NAMALWA (cell line): ENCODE results near the gene XRRA1.

Source experiments
- DNase-seq: peaks from one replicate; pipeline ENCODE4 v3.0.0-alpha.2; 2015; ENCODE audit warnings: low spot score

XRRA1 gene

DNA sequence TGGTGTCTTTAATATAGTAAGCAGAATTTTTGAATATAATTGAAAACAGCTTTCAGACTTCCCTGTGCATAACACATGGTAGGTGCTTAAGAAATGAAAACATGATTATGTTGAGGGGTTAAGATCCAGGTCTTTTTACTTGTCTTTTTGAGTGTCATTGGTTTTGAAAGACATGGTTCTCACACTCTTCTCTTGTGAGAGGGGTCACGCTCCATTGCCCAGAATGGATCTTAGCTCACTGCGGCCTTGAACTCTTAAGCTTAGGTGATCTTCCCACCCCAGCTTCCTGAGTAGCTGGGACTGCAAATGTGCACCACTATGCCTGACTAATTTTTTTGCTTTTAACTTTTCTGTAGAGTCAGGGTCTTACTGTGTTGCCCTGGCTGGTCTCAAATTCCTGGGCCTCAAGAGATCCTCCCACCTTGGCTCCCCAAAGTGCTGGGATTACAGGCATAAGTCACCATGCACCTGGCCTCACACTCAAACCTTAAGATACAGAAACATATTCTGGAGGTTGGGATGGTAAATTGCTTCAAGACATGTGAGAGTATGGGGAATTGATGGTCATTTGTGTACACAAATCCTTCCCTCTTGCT is 1.6 kb upstream of the XRRA1 start:
- peak; percentile 61 for DNase-seq

DNA sequence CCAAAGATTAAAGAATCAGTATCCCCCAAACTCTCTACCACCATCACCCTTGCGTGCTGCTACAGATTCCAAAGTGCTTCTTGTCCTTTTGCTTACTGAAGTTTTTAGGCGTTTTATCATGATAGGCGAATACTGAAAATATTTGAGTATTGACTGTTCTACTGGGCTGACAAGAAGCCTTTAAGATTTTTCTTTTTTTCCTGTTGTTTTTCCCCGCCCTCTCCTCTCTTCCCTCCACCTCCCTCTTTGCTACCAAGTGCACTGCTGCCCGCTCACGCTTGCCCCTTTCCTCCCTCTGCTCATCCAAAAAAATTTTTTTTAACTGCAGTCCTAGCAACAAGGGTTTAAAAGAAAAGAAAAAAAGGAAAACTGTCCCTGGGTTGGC is 854 bp upstream of the XRRA1 start:
- DNase-seq = no peak

DNA sequence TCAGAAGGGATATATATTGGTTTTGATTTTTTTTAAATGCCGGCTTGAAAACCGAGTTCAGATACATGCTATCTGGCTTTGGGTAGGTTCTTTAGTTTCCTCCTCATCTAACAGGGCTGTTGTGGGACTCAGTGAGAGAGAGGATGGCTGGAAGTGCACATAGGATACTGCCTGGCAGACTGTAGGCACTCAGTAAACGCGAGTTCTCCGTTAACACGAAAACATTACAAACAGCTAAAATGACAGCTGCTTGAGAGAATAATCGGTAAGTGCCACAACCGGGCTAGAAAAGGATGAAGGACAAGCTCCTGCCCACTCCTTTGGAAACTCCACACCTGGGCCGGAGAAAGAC is 369 bp downstream of the XRRA1 start:
- DNase-seq = no peak

DNA sequence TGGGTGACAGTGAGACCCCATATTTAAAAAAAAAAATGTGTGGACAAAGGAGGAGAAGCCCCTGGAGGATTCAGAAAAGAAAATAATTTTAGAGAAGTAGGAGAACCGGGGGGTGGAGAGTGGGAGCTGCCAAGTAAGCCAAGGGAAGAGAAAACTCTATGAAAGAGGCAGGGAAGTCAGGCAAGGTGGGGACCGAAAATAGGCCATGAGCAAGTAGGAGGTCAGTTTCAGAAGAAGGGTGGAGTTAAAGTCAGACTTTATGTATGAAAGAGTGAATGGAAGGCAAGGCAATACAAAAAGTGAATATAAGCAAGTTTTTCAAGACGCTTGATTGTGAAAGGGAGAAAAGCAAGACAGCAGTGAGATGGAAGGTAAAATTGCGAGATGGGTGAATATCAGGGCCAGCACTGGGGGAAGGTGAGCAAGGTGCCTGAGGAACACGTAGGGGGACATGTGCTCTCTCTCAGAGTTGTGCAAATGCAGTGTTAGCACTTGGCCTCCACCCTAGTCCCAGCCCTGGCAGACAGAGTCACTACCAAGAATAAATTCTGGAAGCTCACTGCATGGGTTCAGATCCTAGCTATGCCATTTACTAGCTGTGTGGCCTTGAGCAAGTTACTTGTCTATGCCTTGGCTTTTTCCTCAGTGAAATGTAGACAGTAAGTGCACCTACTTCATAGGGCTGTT is 6.7 kb downstream of the XRRA1 start:
- DNase-seq = no peak

DNA sequence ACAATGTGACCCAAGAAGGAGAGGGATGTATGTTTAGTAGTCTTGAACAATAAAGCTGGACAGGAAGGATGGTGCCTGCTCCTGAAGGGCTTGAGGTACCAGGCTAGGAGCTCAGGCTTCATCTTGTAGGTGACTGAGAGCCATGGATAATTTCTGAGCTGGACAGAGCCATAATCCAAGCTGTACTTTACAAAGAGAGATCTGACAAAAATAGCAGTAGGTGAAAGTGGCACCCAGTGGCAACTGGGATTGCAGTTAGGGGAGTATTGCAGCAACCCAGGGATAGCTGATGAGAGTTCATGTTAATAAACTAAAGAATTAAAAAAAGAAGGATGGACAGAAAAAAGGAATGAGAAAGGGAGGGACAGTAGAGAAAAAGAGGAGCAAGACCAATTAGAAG is 7.4 kb downstream of the XRRA1 start:
- DNase-seq = no peak

DNA sequence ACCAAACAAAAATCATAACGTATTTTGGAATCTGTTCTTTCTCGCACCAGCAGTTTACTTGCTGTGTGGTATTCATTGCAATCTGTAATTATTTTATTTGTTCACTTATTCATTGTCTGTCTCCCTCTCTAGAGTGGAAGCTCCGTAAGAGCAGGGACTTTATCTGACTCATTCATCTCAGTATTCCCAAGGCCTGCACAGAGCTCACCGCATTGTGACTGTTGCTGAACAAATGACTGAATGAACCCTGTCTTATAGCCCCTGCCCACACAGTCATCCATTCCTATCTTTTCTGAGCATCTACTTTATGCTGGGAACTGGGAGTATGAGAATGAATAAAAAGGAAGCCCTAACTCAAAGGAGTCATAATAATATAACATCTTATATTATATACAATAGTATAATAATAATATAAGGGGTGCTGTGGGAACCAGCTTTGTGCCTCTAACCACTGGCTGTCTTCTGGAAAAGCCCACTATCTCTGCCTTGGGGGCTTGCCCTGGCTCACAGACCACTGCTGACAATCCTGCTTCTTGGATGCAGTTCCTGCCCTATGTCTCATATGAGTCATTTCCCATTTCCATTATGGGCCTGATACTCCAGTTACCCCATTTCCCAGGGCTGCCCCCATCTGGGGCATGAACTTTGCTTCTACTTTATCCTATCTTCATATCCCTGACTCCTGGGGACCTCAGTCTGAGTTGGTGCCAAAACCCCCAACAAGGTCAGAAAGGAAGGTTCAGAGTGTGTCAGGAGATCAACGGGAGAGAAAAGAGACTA is 11.0 kb downstream of the XRRA1 start:
- no peak for DNase-seq

DNA sequence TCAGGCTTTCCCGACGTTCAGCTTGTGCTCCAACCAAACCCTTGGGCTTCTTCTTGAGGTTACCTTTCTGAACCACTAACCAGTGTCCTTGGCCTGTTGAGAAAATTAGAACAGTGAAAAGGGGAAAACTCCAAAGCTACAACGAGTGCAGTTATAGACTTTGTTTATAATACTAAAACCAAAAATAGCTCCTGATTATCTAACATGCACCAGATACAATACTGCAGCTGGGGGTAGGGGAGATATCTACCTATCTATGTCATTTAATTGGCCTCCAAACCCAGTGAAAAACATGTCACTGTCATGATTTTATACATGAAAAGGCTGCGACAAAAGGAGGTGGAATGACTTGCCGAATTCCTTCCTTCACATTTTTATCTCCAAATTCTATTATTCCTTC is 11.9 kb downstream of the XRRA1 start:
- DNase-seq = no peak

DNA sequence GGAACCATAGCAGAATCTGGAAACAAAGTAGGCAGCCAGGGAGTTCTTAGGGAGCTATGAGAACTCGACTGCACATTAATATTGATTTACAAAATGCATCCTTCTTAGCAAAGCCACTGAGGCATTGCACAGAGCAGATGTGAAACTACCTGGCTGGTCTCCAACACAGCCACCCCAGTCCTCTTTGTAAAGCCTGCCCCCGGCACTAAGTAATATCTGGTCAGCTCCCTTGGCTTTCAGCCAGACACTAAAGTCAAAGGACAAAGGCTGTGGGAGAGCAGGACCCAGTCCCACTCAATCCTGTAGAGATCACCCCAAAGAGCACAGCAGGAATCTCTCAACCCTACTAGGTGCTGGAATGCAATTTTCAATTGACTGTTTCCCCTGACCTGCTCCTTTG is 12.8 kb downstream of the XRRA1 start:
- no peak for DNase-seq

DNA sequence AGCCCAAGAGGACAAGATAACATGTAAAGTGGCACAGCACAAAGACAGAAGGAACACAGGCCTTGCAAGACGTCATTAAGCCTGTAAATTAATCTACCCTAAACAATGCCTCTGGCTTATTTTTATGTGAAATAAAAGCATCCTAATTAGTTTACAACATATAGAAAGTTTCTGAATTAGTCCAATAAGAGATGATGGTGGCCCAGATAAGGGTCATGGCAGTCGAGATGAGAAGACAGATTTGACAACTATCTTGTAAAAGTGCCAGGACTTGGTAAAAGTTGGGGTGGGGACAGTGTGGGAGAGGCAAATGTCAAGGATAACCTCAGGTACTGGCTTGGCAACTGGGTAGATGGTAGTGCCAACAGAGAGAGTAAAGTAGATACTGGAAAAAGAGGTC is 13.6 kb downstream of the XRRA1 start:
- no peak for DNase-seq

DNA sequence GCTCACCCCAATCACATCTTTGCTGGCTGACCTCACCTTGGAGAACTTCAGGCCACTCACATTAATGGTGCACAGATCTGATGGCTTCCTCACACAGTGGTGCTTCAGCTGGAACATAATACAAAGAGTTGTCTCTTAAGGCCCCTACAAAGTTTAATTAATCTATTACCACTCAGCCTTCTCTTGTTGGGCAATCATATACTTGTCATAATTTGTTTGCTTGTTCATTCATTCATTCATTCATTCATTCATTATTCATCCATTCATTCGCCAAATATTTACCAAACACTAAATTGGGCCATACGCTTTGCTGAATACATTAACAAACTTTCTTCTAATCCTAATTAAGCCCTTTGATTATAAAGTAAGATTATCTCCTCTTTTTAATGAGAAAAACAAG is 15.1 kb downstream of the XRRA1 start:
- no peak for DNase-seq

DNA sequence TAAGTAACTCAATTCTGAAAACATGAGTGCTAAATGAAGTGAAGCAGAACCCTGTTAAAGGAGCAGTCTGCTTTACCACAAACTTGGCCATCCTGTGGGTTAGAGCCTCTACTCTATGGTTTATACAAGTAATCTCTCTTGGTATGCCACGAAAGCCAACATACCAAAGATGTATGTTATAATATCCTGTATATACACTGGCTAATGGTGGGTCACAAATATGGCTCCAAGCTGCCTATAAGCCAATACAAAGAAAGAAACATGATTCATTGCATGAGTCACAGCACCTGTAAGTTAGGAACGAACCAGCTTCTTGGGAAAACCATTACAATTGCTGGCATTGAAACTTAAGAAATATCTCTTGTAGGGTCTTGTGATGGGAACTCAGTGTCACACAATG is 16.1 kb downstream of the XRRA1 start:
- DNase-seq = no peak

DNA sequence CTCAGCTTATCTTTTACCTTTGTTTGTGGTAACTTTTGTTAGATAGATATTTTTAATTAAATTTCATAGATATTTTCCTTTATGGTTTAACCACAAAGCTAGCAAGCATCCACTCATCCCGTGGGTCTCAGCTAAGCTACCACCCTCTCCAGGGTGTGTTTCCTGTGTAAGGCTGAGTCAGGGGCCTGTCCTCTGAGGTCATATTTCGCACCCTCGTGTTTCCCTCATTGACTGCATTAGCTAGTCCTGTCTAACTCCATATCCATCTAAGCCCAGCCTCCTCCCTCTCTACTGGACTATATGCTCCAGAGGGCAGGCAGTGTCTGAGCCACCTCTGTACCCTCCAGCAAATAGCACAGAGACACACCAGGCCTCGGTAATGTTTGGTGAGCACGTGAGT is 16.7 kb downstream of the XRRA1 start:
- DNase-seq = no peak

DNA sequence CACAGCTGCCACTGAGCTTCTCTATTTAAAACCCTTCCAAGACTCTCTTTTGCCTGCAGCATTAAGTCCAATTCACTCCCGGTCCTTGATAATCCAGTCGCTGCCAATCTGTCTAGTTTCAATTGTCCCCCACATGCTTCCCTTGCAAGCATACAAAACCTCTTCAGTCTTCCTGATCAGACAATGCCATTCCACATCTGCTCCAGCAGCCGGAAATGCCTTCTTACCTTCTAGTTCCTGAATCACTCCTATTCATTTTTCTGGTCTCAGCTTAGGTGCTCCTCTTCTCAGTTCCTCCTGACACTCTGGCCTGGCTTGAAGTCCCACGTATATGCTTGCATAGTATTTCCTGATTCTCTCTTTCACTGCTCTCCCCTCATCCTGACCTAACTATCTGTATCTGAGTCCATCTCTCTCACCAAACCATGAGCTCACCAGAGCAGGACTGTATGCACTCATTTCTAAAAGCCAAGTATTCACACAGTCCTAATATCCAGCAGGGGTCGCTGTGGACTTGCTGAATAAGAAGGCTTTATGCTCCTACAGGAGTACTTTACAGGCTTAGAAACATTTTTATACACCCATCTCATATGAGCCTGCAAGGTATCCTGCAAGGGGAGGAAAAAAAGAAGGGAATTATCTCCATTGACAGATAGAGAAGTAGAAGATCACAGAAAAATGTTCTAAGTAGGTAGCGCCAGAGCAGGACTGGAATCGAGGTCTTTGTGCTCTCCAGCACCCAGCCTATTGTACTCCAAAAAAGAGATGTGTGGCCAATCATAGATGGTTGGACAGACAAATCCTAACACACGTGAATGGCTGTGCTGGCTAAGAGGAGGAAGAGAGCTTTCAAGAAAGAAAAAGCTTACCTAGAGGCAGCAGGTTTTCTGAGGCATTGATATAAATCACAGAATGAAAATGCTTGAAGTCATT is 19.2 kb downstream of the XRRA1 start:
- DNase-seq = peak; percentile 92

DNA sequence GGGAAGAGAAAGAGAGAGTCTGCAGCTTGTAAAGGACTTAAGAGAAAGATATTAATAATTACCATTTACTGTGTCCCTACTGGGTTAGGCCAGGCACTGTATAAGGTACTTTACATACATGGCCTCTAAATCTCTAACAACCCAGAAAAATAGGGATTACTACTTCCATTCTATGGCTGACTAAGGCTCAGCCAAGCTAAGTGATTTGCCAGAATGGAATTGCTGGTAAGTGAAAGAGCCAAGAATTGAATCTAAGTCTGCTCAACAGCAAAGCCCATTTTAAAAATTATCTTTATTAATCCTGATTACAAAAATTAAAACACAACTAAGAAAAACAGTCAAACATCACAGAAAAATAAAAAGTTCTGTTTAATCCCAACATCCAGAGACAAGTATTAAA is 21.4 kb downstream of the XRRA1 start:
- DNase-seq = no peak

DNA sequence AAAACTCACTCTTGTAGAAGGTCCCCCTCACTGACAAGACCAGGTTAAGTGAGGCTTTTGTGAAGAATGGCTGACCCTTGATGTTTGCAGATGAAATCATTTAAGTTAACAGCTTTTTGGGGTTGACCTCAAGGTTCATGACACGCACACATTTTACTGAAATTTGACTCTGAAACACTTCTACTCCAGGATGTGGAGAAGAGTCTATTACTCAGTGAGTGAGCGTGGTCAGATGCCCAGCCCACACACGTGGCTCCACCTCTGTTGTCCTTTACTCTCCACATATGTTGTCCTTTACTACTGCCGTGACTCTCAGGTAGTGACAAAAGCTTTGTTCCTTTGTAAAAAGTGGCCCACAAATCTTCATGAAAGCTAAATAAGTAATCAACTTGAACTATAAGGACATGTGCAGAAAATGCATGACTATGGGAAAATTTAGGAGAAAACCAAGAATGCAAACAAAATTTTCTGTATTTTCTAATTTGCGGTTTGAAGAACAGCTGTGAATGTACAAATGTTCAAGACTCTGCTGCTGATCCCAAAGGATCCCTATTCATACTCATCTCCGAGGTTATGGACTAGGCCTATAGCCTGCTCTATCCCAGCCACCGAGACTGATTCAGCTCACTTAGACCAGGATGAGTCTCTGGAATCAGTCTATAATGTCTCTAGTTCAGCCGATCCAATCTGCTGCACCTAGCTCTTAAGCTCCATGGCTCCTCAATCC is 22.4 kb downstream of the XRRA1 start:
- DNase-seq = no peak

DNA sequence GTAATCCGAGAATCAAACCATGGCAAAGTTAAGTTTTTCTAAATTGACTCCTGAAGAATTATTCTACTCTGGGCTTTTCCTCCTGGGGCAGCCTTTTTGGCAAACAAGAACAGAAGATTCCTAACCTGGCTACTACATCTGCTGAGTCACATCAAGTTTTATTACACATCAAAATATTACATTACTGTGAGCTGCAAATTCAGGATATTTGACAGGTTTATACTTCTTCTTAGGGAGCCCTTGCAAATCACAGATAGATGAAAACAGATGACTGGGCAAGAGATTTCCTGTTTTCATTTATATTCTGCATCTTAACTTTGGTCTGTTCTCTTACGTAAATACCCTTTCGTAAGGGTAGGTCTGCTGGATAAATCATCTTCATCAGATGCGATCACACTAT is 23.6 kb downstream of the XRRA1 start:
- DNase-seq = no peak

DNA sequence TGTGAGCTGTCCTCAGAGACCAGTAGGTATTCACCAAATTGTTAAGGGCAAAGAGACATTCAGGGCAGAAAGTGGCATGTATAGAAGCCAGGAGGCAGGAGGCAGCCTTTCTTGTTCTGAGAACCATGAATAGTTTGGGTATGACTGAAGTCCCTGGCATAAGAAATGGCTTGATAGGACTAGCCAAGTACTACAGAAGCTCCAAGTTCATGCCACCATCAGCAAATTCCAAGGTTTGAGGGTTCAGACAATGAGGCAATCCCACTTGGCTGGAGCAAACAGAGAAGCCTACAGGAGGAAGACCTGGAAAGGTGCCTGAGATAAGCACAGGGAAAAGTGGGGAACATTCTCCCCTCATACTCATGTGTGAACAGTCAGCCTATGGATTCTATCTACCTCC is 25.8 kb downstream of the XRRA1 start:
- no peak for DNase-seq

DNA sequence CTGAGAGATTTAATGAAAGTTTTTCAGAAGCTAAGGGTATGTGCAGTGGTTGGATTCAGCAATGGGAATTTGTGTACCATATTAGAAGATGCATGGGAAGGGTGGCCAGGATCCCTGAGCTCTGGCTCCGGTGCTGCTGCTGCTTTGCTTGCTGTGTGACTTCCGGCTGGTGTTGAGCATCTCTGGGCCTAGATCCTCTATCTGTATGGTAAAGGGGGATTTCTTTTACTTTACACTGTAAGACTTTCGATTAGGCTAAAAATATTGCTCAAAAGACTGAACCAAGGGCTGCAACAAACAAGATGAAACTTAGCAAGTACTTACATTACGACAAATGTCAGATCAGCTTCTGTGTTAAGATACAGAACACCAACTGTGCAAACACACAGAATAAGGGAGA is 39.1 kb downstream of the XRRA1 start:
- no peak for DNase-seq

DNA sequence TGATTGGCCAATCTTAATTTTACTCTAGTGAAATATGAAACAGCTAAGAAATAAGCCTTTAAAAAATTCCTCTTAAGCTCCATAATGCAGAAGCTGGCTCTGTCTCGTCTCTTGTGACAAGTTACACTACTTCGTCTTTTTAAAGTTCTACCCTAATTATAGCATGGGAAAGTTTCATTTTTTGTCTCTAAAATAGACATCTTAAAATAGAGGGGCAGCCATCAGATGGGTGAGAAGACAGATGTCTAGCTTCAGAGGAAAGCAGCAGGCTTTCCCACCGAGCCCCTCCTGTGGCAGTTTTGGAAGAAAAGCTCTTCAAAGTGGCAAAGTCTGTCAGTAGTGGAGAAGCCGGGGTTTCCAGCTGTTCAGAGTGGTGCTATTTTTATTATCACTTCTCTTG is 39.5 kb downstream of the XRRA1 start:
- peak; percentile 21 for DNase-seq

DNA sequence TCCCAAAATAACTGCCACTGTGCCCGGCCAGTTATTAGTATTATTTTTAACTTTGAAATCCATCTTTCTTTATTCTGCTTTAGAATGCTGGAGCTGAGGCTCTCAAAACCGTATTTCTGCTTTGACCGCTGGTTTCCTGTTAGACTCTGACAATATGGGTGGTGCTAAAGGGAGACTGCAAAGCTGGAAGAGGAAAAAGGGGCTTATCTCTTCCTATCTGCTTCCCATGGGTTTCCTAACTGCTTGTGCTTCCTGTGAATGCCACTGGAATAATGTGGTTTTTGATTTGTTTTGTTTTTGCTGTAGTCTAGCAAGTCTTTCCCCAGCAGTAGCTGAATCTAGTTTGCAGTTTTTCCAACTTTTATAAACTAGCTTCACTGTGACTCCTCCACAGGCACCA is 43.6 kb downstream of the XRRA1 start:
- DNase-seq = no peak

DNA sequence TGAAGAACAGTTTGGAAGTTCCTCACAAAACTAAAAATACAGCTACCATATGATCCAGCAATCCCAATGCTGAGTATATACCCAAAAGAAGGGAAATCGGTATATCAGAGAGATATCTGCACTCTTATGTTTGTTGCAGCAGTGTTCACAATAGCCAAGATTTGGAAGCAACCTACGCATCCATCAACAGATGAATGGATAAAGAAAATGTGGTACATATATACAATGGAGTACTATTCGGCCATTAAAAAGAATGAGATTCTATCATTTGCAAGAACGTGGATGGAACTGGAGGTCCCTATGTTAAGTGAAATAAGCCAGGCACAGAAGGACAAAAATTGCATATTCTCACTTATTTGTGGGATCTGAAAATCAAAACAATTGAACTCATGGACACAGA is 46.5 kb downstream of the XRRA1 start:
- DNase-seq = no peak

DNA sequence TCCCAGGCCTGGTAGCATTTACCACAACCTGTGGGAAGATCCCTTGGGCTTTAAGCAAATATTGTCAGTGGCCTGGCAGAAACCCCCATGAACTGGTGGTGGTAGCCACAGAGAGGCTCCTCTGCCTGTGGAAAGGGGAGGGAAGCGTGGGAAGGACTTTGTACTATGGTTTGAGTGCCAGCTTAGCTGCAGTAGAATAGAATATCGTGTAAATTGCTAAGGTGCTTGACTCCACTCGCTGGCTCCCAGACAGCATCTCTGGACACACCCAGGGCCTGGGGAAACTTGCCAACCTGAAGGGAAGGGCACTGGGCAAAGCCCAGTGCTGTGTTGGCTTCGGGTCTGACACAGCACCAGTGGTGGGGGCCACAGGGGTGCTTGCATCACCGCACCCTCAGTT is 52.6 kb downstream of the XRRA1 start:
- DNase-seq = no peak
